HepG2 (cell line): ENCODE data around the gene LIMK2. TPM values are rescaled to one million over a fixed set of nuclear protein-coding genes. Genes with fewer than 3 reads are reported as not detected.

Experiments
- EHMT2 ChIP-seq: fragments of 200-600 bp; sonication (generic); IDR thresholded peaks from 2 replicates; pipeline ENCODE4 v1.7.0; 2017; ENCODE audit warnings: antibody characterized with exemption, low read depth, low read length, borderline replicate concordance
- HNRNPLL ChIP-seq: fragments of 200-400 bp; formaldehyde crosslinking; IDR thresholded peaks from 2 replicates; pipeline ENCODE4 v1.6.1; 2017; ENCODE audit warnings: mild to moderate bottlenecking, low read depth, low read length; ENCODE audit not compliant: poor library complexity, severe bottlenecking
- MED13 ChIP-seq: sonication (generic); formaldehyde crosslinking; IDR thresholded peaks from 2 replicates; pipeline ENCODE4 v1.5.0; 2020; ENCODE audit warnings: missing genetic modification reagents
- MIER3 ChIP-seq: IDR thresholded peaks from 2 replicates; pipeline ENCODE4 v1.6.1; 2016; ENCODE audit warnings: missing compliant biosample characterization, borderline replicate concordance
- MYC ChIP-seq: sonication (generic); formaldehyde crosslinking; IDR thresholded peaks from 2 replicates; pipeline ENCODE4 v1.9.0; 2021; ENCODE audit warnings: missing genetic modification reagents, borderline replicate concordance
- NFKB2 ChIP-seq: sonication (generic); formaldehyde crosslinking; IDR thresholded peaks from 2 replicates; pipeline ENCODE4 v1.4.0; 2020; ENCODE audit warnings: missing genetic modification reagents, borderline replicate concordance
- PITX1 ChIP-seq: sonication (generic); formaldehyde crosslinking; IDR thresholded peaks from 2 replicates; pipeline ENCODE4 v1.5.1; 2020; ENCODE audit warnings: mild to moderate bottlenecking, missing genetic modification reagents
- RERE ChIP-seq: IDR thresholded peaks from 2 replicates; pipeline ENCODE4 v1.6.1; 2016; ENCODE audit warnings: low read depth, missing genetic modification reagents, missing compliant biosample characterization
- SIX1 ChIP-seq: sonication (generic); formaldehyde crosslinking; IDR thresholded peaks from 2 replicates; pipeline ENCODE4 v1.4.0; 2020; ENCODE audit warnings: missing genetic modification reagents, borderline replicate concordance
- ZC3H4 ChIP-seq: sonication (generic); formaldehyde crosslinking; IDR thresholded peaks from 2 replicates; pipeline ENCODE4 v1.4.0; 2020; ENCODE audit warnings: missing genetic modification reagents, borderline replicate concordance
- ZMYM2 ChIP-seq: sonication (generic); formaldehyde crosslinking; IDR thresholded peaks from 2 replicates; pipeline ENCODE4 v1.8.0; 2022; ENCODE audit warnings: mild to moderate bottlenecking, missing genetic modification reagents
- ZNF281 ChIP-seq: sonication (generic); formaldehyde crosslinking; IDR thresholded peaks from 2 replicates; pipeline ENCODE4 v1.4.0; 2020; ENCODE audit warnings: missing genetic modification reagents, borderline replicate concordance
- ZNF33B ChIP-seq: sonication (generic); formaldehyde crosslinking; IDR thresholded peaks from 2 replicates; pipeline ENCODE4 v1.5.1; 2020; ENCODE audit warnings: mild to moderate bottlenecking, missing genetic modification reagents
- ZNF512B ChIP-seq: sonication (generic); formaldehyde crosslinking; IDR thresholded peaks from 2 replicates; pipeline ENCODE4 v1.5.1; 2020; ENCODE audit warnings: missing genetic modification reagents, mild to moderate bottlenecking, borderline replicate concordance
- ZNF614 ChIP-seq: IDR thresholded peaks from 2 replicates; pipeline ENCODE4 v1.6.1; 2018; ENCODE audit warnings: missing biosample characterization, missing genetic modification reagents, inconsistent platforms, borderline replicate concordance
- ZNF709 ChIP-seq: sonication (generic); formaldehyde crosslinking; IDR thresholded peaks from 2 replicates; pipeline ENCODE4 v1.5.0; 2020; ENCODE audit warnings: mild to moderate bottlenecking, missing genetic modification reagents
- ZNF747 ChIP-seq: sonication (generic); formaldehyde crosslinking; IDR thresholded peaks from 2 replicates; pipeline ENCODE4 v1.8.1; 2023; ENCODE audit warnings: missing genetic modification reagents, mild to moderate bottlenecking, borderline replicate concordance
- polyA plus RNA-seq, 8 experiments: library from polyadenylated mRNA; depleted of rRNA in 3 of 8; stranded (reverse) in 7 of 8; unstranded in 1 of 8; fragments of >200 nt; fragmentation: Illumina TruSeq in 4 of 8; extraction: Trizol in 4 of 8; gene quantifications; 2 replicates each; pipeline versions ENCODE4 v1.2.1 to v1.2.3, GENCODE V29; 2011 to 2016; ENCODE audit warnings: low read depth in 4 of 8, missing spikeins in 1 of 8, mixed read lengths in 1 of 8; ENCODE audit not compliant: insufficient read depth in 1 of 8
- total RNA-seq, 5 experiments: library from RNA; depleted of rRNA; stranded (reverse); fragments of >200 nt; fragmentation: Illumina TruSeq; extraction: Trizol; gene quantifications; 2 replicates each; pipeline ENCODE4 v1.2.3, GENCODE V29; 2016; ENCODE audit warnings: low read depth in 1 of 5

Gene LIMK2
- total and polyA plus RNA-seq, 2 of the 13 experiments (the other 11 are each of a cell fraction or from before 2014, with no cell fraction given) = 20.9 to 29.8 TPM

GRCh38 chr22:31211862-31212730, at the start of gene LIMK2 (continued):
- TF ChIP-seq RERE (CRISPR knock-in tag) (0 out of 2 replicates have a peak, but pooled peaks have one; percentile 4), ZMYM2 (no peak), ZNF747 (CRISPR knock-in tag) (no peak; the same call in 1 of the 2 replicates), ZNF281 (no peak), MYC (CRISPR knock-in tag) (peak; percentile 80), ZC3H4 (no peak), EHMT2 (no peak), ZNF512B (no peak), SIX1 (no peak), HNRNPLL (peak; percentile 22), MIER3 (peak; percentile 59; the same call in 1 of the 2 replicates), ZNF614 (CRISPR knock-in tag) (peak; percentile 31; the same call in 1 of the 2 replicates), PITX1 (peak; percentile 62; the same call in 1 of the 2 replicates), MED13 (CRISPR knock-in tag) (peak; percentile 17), ZNF709 (peak; percentile 85), ZNF33B (CRISPR knock-in tag) (0 out of 2 replicates have a peak, but pooled peaks have one; percentile 43), NFKB2 (CRISPR knock-in tag) (peak; percentile 78; the same call in 1 of the 2 replicates)
